Urothelium cell line (cell line): ENCODE measurements around the gene ZNF554.
"Not testable (repeated sequence)": the region's sequence is repeated elsewhere in the genome, so short reads cannot be mapped to it uniquely, and the experiment has no call there.

Experiments
- DNase-seq: peaks from one replicate; pipeline ENCODE4 v3.0.0; 2011; ENCODE audit warnings: low spot score, mixed read lengths
- FAIRE-seq: peaks from 2 replicates; lab custom pipeline; 2011; peaks lifted over from hg19 to GRCh38; lab: Jason Lieb, UNC

The ZNF554 gene

DNA sequence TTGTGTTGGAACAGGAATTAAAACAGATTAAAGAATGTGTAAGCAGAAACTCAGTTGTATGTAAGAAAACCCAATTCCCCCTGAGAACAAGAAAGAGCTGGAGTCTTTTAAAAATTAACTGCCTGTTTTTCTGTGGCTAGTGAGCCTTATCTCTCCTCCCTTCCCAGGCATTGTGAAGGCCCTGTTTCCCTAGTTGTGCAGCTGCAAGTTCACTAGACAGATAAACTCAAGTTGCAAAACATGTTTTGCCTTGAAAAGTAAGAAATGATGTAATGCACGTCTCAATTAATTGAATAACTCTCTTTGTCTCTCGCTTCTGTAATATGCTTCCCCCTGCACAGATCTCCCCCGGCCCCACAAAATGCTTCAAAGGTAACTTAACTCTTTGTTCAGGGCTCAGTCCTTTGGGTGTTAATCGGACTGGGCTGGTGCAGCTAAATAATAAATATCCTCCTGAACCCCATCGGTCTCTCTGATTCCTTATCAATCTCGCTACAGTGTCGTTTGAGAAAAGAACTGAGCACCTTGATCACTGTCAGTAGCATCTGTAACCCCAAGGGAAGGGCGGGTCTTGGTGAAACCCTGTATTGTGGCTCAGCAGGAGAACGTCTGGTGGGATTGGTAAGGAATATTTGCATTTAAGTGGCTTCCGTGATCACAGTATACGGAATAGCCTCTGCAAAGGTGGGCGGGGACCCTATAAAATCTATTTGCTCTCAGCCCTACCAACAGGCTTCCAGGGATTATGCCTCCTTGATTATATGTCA, 45.8 kb downstream of the ZNF554 start:
- DNase-seq: no peak
- no peak for FAIRE-seq

DNA sequence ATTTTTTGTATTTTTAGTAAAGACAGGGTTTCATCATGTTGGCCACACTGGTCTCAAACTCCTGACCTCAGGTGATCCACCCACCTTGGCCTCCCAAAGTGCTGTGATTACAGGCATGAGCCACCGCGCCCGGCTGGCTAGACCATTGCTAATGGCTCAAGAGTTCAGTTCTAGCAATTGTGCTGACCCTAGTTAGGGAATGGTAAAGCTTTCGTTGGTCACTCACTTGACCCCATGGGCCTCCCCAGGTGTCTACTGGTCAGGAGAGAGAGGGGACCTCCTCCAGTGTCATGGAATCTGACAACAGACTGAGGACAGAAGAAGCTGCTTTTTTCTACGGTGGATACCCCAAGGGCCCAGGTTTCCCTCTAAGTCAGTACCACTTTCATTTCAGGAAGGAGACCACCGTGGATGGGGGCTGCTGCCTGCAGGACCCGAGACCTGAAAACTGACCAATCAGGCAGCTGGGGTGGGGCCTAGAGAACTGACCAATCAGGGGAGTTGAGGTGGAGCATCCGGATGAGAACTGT, 46.9 kb downstream of the ZNF554 start:
- DNase-seq: no peak
- no peak for FAIRE-seq

DNA sequence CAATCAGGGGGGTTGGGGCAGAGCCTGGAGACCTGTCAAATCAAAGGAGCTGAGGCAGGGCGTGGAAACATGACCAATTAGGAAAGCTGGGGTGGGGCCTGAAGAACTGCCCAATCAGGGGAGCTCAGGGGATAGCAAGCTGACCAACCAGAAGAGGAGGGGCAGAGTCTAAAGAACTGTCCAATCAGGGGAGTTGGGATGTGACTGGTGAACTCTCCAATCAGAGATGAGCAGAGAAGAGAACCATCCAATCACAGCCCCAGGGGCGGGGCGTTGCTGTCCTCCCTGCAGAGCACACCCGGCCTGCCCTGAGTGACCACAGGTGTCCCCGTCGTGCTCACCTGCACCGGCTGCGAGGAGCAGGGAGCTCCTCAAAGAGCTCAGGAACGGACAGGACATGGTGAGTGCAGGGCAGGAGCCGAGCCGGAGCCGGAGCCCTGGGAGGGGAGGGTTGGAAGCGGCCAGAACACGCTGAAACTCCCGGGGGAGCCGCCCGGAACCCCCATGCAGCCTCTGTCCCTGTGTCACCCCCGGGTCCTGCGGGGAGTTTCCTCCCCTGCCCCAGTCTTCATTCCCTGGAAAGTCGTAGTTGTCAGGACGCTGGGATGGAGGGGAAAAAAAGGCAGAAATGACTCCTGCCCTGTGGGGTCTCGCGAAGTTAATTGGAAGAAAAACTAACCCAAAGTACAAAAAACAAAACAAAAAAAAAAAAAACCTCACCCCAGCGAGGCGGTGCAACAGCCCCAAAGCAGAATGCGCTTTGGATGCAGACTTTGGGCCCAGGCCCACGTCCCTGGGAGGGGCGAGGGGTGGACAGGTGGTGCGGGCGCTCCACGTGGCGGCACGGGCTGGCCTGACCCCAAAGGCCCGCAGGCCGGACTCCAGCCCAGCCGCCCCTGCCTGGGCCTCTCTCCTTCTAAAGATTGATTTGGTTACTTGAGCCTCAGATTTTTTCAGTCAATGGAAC, 47.6 kb downstream of the ZNF554 start, which contains the start of gene ZNF556:
ZNF556 (plus strand) TSS at position 311 of the 967 bp plus-strand sequence; CDS start at position 398, 87 bp downstream.
- FAIRE-seq (no peak), DNase-seq (peak; percentile 4)

DNA sequence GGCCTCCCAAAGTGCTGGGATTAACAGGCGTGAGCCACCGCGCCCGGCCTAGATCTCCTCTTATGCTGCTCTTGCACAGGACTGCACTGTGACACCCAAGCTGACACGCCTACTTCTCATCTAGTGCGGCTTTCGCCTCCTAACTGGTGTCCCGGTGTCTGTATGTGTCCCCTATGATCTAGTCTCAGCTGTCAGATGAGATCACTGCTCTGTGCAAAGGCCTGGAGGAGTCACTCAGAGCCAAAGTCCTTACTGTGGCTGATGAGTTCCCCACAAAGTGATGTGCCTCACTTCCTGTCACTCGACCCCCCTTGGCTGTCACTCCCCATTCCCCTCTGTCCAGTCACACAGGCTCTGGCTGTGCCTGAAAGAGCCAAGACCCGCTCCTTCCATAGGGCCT, 50.0 kb downstream of the ZNF554 start:
- no peak for DNase-seq
- no peak for FAIRE-seq

DNA sequence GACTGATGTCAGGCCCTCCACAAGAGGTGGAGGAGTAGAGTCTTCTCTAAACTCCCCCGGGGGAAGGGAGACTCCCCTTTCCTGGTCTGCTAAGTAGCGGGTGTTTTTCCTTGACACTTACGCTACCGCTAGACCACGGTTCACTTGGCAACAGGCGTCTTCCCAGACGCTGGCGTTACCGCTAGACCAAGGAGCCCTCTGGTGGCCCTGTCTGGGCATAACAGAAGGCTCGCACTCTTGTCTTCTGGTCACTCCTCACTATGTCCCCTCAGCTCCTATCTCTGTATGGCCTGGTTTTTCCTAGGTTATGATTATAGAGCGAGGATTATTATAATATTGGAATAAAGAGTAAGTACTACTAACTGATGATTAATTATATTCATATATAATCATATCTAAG, 52.5 kb downstream of the ZNF554 start:
- not testable (repeated sequence) for DNase-seq, FAIRE-seq

DNA sequence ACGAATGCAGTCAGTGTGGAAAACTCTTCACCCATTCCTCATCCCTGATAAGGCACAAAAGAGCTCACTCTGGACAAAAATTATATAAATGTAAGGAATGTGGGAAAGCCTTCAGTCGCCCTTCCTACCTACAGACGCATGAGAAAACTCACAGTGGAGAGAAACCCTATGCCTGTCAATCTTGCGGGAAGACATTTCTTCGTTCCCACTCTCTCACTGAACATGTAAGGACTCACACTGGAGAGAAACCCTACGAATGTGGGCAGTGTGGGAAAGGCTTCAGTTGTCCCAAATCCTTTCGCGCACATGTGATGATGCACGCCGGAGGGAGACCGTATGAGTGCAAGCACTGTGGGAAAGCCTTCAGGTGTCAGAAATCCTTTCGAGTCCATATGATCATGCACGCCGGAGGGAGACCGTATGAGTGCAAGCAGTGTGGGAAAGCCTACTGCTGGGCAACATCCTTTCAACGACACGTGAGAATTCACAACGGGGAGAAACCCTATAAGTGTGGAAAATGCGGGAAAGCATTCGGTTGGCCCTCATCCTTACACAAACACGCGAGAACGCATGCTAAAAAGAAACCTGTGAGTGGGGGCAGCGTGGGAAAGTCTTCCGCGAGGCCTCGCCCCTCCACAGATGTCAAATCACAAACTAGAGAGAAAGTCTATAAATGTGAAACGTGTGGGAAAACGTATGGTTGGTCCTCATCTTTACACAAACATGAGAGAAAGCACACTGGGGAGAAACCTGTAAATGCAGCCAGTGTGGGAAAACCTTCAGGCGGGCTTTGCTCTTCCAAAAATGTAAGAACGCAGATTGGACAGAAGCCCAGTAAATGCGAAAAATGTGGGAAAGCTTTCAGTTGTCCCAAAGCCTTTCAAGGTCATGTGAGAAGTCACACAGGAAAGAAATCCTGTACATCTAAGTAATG, 58.0 kb downstream of the ZNF554 start:
- DNase-seq (no peak), FAIRE-seq (no peak)

DNA sequence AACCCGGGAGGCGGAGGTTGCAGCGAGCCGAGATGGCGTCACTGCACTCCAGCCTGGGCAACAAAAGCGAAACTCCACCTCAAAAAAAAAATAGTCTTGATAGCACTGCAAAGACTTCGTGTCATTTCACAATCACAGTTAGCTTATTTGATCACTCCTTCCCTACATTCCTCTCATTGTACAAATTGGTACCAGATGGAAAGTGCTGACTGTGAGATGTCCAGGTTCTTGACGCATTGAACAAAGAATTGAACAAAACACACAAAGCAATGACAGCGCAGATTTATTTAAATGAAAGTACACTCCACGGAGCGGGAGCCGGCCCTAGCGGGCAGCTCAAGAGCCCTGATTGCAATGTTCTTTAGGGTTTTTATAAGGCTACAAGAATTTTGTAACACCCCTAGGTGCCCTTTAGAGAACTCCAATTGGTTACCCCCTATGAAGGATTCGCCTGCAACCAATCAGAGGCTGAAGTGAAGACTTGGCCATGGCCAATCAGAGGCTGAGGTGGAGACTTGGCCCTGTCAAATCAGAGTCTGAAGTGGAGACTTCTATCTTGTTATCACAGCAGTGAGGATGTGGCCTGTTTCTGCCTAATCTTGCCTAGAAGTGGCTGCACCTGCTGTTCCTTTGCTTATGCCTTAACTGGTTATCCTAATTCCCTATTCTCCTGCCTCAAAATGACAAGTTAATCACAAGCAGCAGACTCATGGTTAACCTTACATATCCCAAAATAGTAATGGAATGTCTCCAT, 64.2 kb downstream of the ZNF554 start:
- DNase-seq (no peak), FAIRE-seq (no peak)

DNA sequence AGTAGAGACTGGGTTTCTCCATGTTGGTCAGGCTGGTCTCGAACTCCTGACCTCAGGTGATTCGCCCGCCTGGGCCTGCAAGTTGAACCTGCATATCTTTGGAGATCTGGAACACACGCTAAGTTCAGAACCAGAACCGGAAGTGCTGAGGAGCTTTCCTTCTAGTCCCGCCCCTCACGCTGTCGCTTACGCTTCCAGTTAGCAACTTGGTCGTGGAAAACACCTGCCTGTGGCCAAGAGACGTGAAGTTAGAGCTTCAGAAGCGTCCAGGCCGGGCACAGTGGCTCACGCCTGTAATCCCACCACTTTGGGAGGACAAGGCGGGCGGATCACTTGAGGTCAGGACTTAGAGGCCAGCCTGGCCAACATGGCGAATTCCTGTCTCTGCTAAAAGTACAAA, 66.1 kb downstream of the ZNF554 start:
- no peak for DNase-seq

More for the DNA sequence above, 66.1 kb downstream of the ZNF554 start:
- no peak for FAIRE-seq
